Neural progenitor cell (in vitro differentiated cells): Measurements from ENCODE around the gene MTA2. TPM values are rescaled to one million over a fixed set of nuclear protein-coding genes. Genes with fewer than 3 reads are reported as not detected.
A peak's percentile ranks its signal among the peaks of the same experiment; 100 is the strongest.

Experiments used
- DNase-seq: peaks from one replicate; pipeline ENCODE4 v3.0.0-alpha.2; 2016; ENCODE audit warnings: low spot score
- H2AFZ ChIP-seq: fragments of 200-600 bp; sonication (generic); replicated peaks from 2 replicates; pipeline ENCODE4 v1.6.1; 2016; ENCODE audit warnings: antibody characterized with exemption
- H3F3A ChIP-seq: fragments of 200-600 bp; sonication (generic); 2 replicates; pipeline ENCODE4 v1.6.1; 2016; ENCODE audit warnings: antibody characterized with exemption, low read depth
- H3K27ac ChIP-seq: fragments of 200-600 bp; sonication (generic); 2 replicates; pipeline ENCODE4 v1.5.1; 2016; ENCODE audit warnings: mild to moderate bottlenecking
- H3K27me3 ChIP-seq: fragments of 200-600 bp; sonication (generic); 2 replicates; pipeline ENCODE4 v1.6.1; 2016; ENCODE audit warnings: mild to moderate bottlenecking, moderate library complexity
- H3K36me3 ChIP-seq: fragments of 200-600 bp; sonication (generic); 2 replicates; pipeline ENCODE4 v1.5.1; 2016
- H3K4me1 ChIP-seq: fragments of 200-600 bp; sonication (generic); 2 replicates; pipeline ENCODE4 v1.6.1; 2016; ENCODE audit warnings: mixed run types
- H3K4me2 ChIP-seq: fragments of 200-600 bp; sonication (generic); 2 replicates; pipeline ENCODE4 v1.6.1; 2016
- H3K4me3 ChIP-seq: fragments of 200-600 bp; sonication (generic); 2 replicates; pipeline ENCODE4 v1.5.1; 2016
- H3K79me2 ChIP-seq: fragments of 200-600 bp; sonication (generic); 2 replicates; pipeline ENCODE4 v1.6.1; 2016; ENCODE audit warnings: low read depth
- H3K9ac ChIP-seq: fragments of 200-600 bp; sonication (generic); 2 replicates; pipeline ENCODE4 v1.6.1; 2016
- H3K9me3 ChIP-seq: fragments of 200-600 bp; sonication (generic); 2 replicates; pipeline ENCODE4 v1.5.1; 2016; ENCODE audit warnings: low read depth
- H4K20me1 ChIP-seq: fragments of 200-600 bp; sonication (generic); 2 replicates; pipeline ENCODE4 v1.6.1; 2016; ENCODE audit warnings: low read depth
- H3K27ac Mint-ChIP-seq: 3 replicates; pipeline ENCODE4 v1.8.0; 2021; ENCODE audit warnings: mixed read lengths
- H3K27me3 Mint-ChIP-seq: 2 replicates; pipeline ENCODE4 v1.8.0; 2022; ENCODE audit warnings: low read depth, mild to moderate bottlenecking, inconsistent platforms, moderate library complexity, mixed read lengths; ENCODE audit not compliant: insufficient read depth
- H3K36me3 Mint-ChIP-seq: 3 replicates; pipeline ENCODE4 v1.8.0; 2021; ENCODE audit warnings: mixed read lengths
- H3K4me1 Mint-ChIP-seq: 3 replicates; pipeline ENCODE4 v1.8.0; 2021; ENCODE audit warnings: mixed read lengths
- H3K4me3 Mint-ChIP-seq: 3 replicates; pipeline ENCODE4 v1.8.0; 2021; ENCODE audit warnings: mild to moderate bottlenecking, moderate library complexity, mixed read lengths
- H3K9me3 Mint-ChIP-seq: 3 replicates; pipeline ENCODE4 v1.8.0; 2020; ENCODE audit warnings: mixed read lengths
- CTCF ChIP-seq: fragments of 200-600 bp; sonication (generic); IDR thresholded peaks from 2 replicates; pipeline ENCODE4 v1.5.1; 2017; ENCODE audit warnings: antibody characterized with exemption, mild to moderate bottlenecking
- EZH2 ChIP-seq: fragments of 200-600 bp; sonication (generic); IDR thresholded peaks from 2 replicates; pipeline ENCODE4 v1.6.1; 2017; ENCODE audit warnings: antibody characterized with exemption, mild to moderate bottlenecking, moderate library complexity
- EZH2phosphoT487 ChIP-seq: fragments of 200-600 bp; sonication (generic); IDR thresholded peaks from 2 replicates; pipeline ENCODE4 v1.6.1; 2017; ENCODE audit warnings: antibody characterized with exemption
- total RNA-seq: library from RNA; depleted of rRNA; stranded (reverse); fragments of >200 nt; gene quantifications from 2 replicates; pipeline ENCODE4 v1.2.3, GENCODE V29; 2015; ENCODE audit warnings: low replicate concordance

MTA2 gene
- total RNA-seq, 1 donor from 2014 or later = 108 TPM

DNA sequence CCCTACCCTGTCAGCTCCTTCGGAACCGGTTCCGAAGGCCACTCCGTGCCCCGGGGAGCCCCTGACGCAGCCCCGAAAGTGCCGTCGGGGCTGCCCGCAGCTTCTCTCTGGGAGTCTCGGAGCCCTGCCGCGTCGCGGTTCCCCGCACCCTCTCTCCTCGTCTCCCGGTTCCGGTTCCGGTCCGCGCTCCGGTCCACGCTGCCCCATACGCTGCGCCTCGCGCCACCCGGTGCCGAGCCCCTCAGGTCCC lies 618 bp downstream of the MTA2 start:
- Mint-ChIP-seq H3K27ac (no peak overlapping the region), H3K4me1 (peaks cover 53% of the 10 kb centered on the region), H3K27me3 (peaks cover 6% of the 10 kb centered on the region), H3K4me3 (peak overlapping the region; percentile 99), H3K9me3 (no peaks in the 10 kb centered on the region), H3K36me3 (peaks cover 34% of the 10 kb centered on the region)
- Histone ChIP-seq H2AFZ (peak overlapping the region; percentile 51), H3K27ac (peak overlapping the region; percentile 86), H3K4me1 (peaks cover 37% of the 10 kb centered on the region), H3K9ac (peak overlapping the region; percentile 96), H3K79me2 (peaks cover 36% of the 10 kb centered on the region), H4K20me1 (peaks cover 31% of the 10 kb centered on the region), H3K36me3 (no peaks in the 10 kb centered on the region), H3K9me3 (no peaks in the 10 kb centered on the region), H3F3A (peaks cover 59% of the 10 kb centered on the region), H3K4me3 (peak overlapping the region; percentile 87), H3K4me2 (peak overlapping the region; percentile 92), H3K27me3 (peaks cover 22% of the 10 kb centered on the region)
- DNase-seq = no peak
- TF ChIP-seq EZH2phosphoT487 (no peak), CTCF (no peak), EZH2 (no peak)

GRCh38 chr11:62600367-62601121 lies 1.1 kb downstream of the MTA2 start:
- Histone ChIP-seq H4K20me1 (peaks cover 31% of the 10 kb centered on the region), H3K9me3 (no peaks in the 10 kb centered on the region), H3K79me2 (peaks cover 36% of the 10 kb centered on the region), H3K9ac (peak overlapping the region; percentile 96), H2AFZ (no peak overlapping the region), H3K4me1 (peaks cover 36% of the 10 kb centered on the region), H3K4me2 (peak overlapping the region; percentile 92), H3F3A (peaks cover 62% of the 10 kb centered on the region), H3K27me3 (peaks cover 22% of the 10 kb centered on the region), H3K36me3 (no peaks in the 10 kb centered on the region), H3K4me3 (peak overlapping the region; percentile 87), H3K27ac (no peak overlapping the region)
- peaks cover 7% of the 10 kb centered on the region for H3K27me3 Mint-ChIP-seq
- no peaks in the 10 kb centered on the region for H3K9me3 Mint-ChIP-seq
- peak overlapping the region; percentile 99 for H3K4me3 Mint-ChIP-seq
- TF ChIP-seq EZH2 (no peak), CTCF (no peak)
- DNase-seq = peak; percentile 45
- peaks cover 34% of the 10 kb centered on the region for H3K36me3 Mint-ChIP-seq
- H3K27ac Mint-ChIP-seq = peak overlapping the region; percentile 4
- H3K4me1 Mint-ChIP-seq = peaks cover 52% of the 10 kb centered on the region

- peak overlapping the region; percentile 96 for H3K9ac ChIP-seq
- H3K4me1 Mint-ChIP-seq = peaks cover 48% of the 10 kb centered on the region
- peaks cover 63% of the 10 kb centered on the region for H3F3A ChIP-seq
- H3K4me1 ChIP-seq = peaks cover 30% of the 10 kb centered on the region
- TF ChIP-seq CTCF (no peak), EZH2phosphoT487 (no peak), EZH2 (no peak)
- peaks cover 22% of the 10 kb centered on the region for H3K27me3 ChIP-seq
- H2AFZ ChIP-seq = no peak overlapping the region
- H3K4me2 ChIP-seq = peak overlapping the region; percentile 92
- no peaks in the 10 kb centered on the region for H3K9me3 Mint-ChIP-seq
- H3K79me2 ChIP-seq = peaks cover 36% of the 10 kb centered on the region
- peaks cover 5% of the 10 kb centered on the region for H3K27me3 Mint-ChIP-seq
- H3K36me3 ChIP-seq = no peaks in the 10 kb centered on the region
- peak overlapping the region; percentile 87 for H3K4me3 ChIP-seq
- peak overlapping the region; percentile 99 for H3K4me3 Mint-ChIP-seq
- no peaks in the 10 kb centered on the region for H3K9me3 ChIP-seq
- H3K27ac ChIP-seq = no peak overlapping the region
- no peak for DNase-seq
- H3K36me3 Mint-ChIP-seq = peaks cover 34% of the 10 kb centered on the region
- peak overlapping the region; percentile 4 for H3K27ac Mint-ChIP-seq
- peaks cover 31% of the 10 kb centered on the region for H4K20me1 ChIP-seq
Observed at GRCh38 chr11:62599901-62600300, 1.8 kb downstream of the MTA2 start.
